Measurements from ENCODE around the gene ACP4. TPM values are rescaled to one million over a fixed set of nuclear protein-coding genes. Genes with fewer than 3 reads are reported as not detected.

Gene ACP4
- total RNA-seq, 3 donors from 2014 or later (not counting 1 experiment from before 2014, with no cell fraction given) = not detected

DNA sequence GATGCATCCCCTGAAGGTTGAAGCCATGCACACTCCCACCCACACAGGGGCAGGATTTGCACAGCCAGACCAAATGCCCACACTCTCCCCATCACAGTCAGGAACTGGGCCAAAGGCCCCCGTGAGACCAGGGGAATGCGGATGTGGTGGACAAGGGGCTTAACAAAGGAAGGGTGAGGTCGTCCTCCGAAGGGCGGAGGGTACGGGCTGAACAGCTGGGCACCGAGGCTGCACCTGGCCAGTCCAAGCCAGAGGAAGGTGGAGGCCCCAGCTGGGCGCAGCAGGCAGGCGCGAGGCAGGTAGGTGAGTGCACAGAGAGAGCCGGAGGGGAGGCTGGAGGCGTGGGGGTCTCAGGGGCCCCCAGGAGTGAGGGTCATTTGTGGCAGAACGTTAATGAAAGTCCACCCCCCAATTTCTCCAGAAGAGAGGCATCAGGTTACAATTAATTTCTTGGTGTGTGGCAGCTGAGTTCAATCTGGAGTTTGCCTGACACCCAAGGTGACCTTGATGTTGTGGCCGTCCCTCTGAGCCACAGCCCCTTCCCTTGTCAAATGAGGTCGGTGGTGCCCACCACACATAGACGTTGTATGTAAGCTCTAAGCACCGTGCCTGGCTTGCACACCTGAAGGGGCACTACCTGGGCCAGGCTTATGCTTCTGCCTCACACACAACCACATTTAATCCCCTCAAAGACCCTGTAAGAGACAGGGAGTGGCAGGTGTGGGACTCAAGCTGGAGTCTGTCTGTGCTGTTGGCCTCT is 40.2 kb downstream of the ACP4 start:
- Mint-ChIP-seq H3K4me3 (no peak overlapping the region), H3K36me3 (no peaks in the 10 kb centered on the region), H3K9me3 (no peaks in the 10 kb centered on the region), H3K27ac (no peak overlapping the region), H3K27me3 (ENCODE audit: low read depth in 2 of 2) (peaks cover 18 to 26% of the 10 kb centered on the region in 2 donors), H3K4me1 (peaks cover 0 to 6% of the 10 kb centered on the region in 2 donors)
- Histone ChIP-seq H3K4me3 (ENCODE audit: low read length) (no peak overlapping the region), H3K27me3 (ENCODE audit: control insufficient read depth, insufficient read depth, low read length) (peaks cover 2% of the 10 kb centered on the region), H3K4me1 (ENCODE audit: control insufficient read depth, insufficient read depth, low read length) (peaks cover 4% of the 10 kb centered on the region), H3K36me3 (ENCODE audit: control insufficient read depth, insufficient read depth, low read length) (no peaks in the 10 kb centered on the region), H3K27ac (ENCODE audit: low read length) (no peak overlapping the region), H3K9me3 (ENCODE audit: control insufficient read depth, insufficient read depth, low read length) (no peaks in the 10 kb centered on the region)
- WGBS (ENCODE audit: insufficient coverage) = 53% methylated on average over 16 of the region's 17 CpGs
- DNase-seq (no peak), ATAC-seq (no peak)
- no peak for TF ChIP-seq CTCF (IDR thresholded peaks at IDR 0.05)
- intact Hi-C loops (cut with micrococcal nuclease) = no loop called here

DNA sequence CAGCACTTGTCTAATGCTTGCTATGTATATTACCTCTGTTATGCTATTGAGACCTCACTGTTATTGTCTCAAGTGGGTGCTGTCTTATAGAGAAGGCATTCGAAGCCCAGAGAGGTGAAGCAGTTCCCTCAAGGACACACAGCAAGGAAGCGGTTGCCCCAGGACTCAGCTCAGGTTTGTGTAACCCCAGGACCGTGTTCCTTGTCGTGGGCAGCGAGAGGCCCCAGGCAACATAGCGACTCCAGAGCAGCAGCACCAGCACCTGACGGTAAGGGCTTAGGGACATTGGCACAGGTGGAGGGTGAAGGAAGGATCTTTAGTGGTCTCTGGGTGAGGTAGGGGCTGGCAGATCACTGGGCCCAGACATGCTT is 40.8 kb downstream of the ACP4 start:
- Histone ChIP-seq H3K9me3 (ENCODE audit: control insufficient read depth, insufficient read depth, low read length) (no peaks in the 10 kb centered on the region), H3K27ac (ENCODE audit: low read length) (no peak overlapping the region), H3K27me3 (ENCODE audit: control insufficient read depth, insufficient read depth, low read length) (peaks cover 4% of the 10 kb centered on the region), H3K4me3 (ENCODE audit: low read length) (no peak overlapping the region), H3K36me3 (ENCODE audit: control insufficient read depth, insufficient read depth, low read length) (no peaks in the 10 kb centered on the region), H3K4me1 (ENCODE audit: control insufficient read depth, insufficient read depth, low read length) (peaks cover 8% of the 10 kb centered on the region)
- H3K4me3 Mint-ChIP-seq = no peak overlapping the region
- peaks cover 18 to 26% of the 10 kb centered on the region in 2 donors for H3K27me3 Mint-ChIP-seq (ENCODE audit: low read depth in 2 of 2)
- H3K27ac Mint-ChIP-seq = no peak overlapping the region
- H3K36me3 Mint-ChIP-seq = no peaks in the 10 kb centered on the region
- H3K9me3 Mint-ChIP-seq = no peaks in the 10 kb centered on the region
- intact Hi-C loops (cut with micrococcal nuclease) = no loop called here
- peaks cover 0 to 7% of the 10 kb centered on the region in 2 donors for H3K4me1 Mint-ChIP-seq
- TF ChIP-seq CTCF (IDR thresholded peaks at IDR 0.05) = no peak
- no peak for DNase-seq
- 81% methylated on average over 7 of the region's 7 CpGs for WGBS (ENCODE audit: insufficient coverage)
- no peak for ATAC-seq

DNA sequence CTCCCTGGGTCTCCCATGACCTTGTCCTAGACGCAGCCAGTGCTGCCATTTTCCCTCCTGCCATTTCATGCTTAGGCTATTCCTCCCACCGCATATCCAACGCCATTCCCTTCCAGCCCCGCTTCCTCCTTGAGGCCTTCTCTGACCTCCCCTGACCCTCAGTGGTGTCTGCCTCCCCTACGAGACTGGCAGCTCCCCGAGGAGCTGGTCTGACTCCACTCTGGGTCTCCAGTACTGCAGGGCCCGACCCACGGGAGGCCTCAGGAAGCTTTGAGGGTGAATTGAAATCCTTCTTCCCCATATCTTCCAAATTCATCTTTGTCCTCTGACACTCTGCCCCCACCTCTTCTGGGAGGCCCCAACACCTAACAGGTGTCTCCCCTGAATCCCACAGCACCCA is 42.5 kb downstream of the ACP4 start:
- Histone ChIP-seq H3K4me3 (ENCODE audit: low read length) (no peak overlapping the region), H3K9me3 (ENCODE audit: control insufficient read depth, insufficient read depth, low read length) (no peaks in the 10 kb centered on the region), H3K27me3 (ENCODE audit: control insufficient read depth, insufficient read depth, low read length) (peaks cover 8% of the 10 kb centered on the region), H3K4me1 (ENCODE audit: control insufficient read depth, insufficient read depth, low read length) (peaks cover 12% of the 10 kb centered on the region), H3K27ac (ENCODE audit: low read length) (no peak overlapping the region), H3K36me3 (ENCODE audit: control insufficient read depth, insufficient read depth, low read length) (no peaks in the 10 kb centered on the region)
- H3K36me3 Mint-ChIP-seq = no peaks in the 10 kb centered on the region
- no peak overlapping the region for H3K4me3 Mint-ChIP-seq
- peaks cover 23 to 33% of the 10 kb centered on the region in 2 donors for H3K27me3 Mint-ChIP-seq (ENCODE audit: low read depth in 2 of 2)
- intact Hi-C loops (cut with micrococcal nuclease) = no loop called here
- no peak overlapping the region for H3K27ac Mint-ChIP-seq
- DNase-seq (no peak), ATAC-seq (no peak)
- WGBS (ENCODE audit: insufficient coverage) = 84% methylated on average over 8 of the region's 8 CpGs
- TF ChIP-seq CTCF (IDR thresholded peaks at IDR 0.05) = no peak
- H3K9me3 Mint-ChIP-seq = no peaks in the 10 kb centered on the region
- peaks cover 5 to 21% of the 10 kb centered on the region in 2 donors for H3K4me1 Mint-ChIP-seq

All from natural killer cell (primary cell).